Activated naive CD8-positive, alpha-beta T cell (primary cell): ENCODE data around the gene MCC.
"Not testable (repeated sequence)": the region's sequence is repeated elsewhere in the genome, so short reads cannot be mapped to it uniquely, and the experiment has no call there.

Experiments used
- H3K27ac Mint-ChIP-seq: one replicate; pipeline ENCODE4 v1.8.0; 2021; ENCODE audit warnings: mixed read lengths
- H3K27me3 Mint-ChIP-seq: one replicate; pipeline ENCODE4 v1.8.0; 2021; ENCODE audit warnings: mixed read lengths
- H3K36me3 Mint-ChIP-seq: one replicate; pipeline ENCODE4 v1.8.0; 2021; ENCODE audit warnings: mixed read lengths
- H3K4me1 Mint-ChIP-seq: one replicate; pipeline ENCODE4 v1.8.0; 2021; ENCODE audit warnings: low read depth, mixed read lengths
- H3K4me3 Mint-ChIP-seq: one replicate; pipeline ENCODE4 v1.8.0; 2021; ENCODE audit warnings: mild to moderate bottlenecking, mixed read lengths
- H3K9me3 Mint-ChIP-seq: one replicate; pipeline ENCODE4 v1.8.0; 2021; ENCODE audit warnings: low read depth, mixed read lengths

The MCC gene

DNA sequence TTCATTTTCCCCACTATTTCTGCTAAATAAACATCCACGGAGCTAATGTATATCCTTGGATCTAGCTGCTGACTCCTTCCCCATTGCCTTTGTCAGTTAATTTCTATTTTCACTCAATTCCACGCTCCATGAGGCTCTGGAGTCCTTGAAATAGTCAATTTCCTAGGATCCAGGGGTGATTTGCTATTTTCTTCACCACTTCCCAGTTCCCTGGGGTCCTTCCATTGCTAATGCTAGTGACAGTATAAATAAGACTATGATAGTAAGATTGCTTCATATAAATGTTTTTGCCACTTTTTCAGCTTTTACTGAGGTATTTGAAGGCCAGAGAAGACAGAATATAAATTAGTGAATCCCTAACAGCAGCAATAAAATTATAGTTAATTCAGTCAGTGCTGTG lies 66.6 kb downstream of the MCC start:
- Mint-ChIP-seq H3K36me3 (no peaks in the 10 kb centered on the region), H3K4me1 (no peaks in the 10 kb centered on the region), H3K27ac (no peak overlapping the region), H3K27me3 (peaks cover 2% of the 10 kb centered on the region), H3K4me3 (no peak overlapping the region), H3K9me3 (no peaks in the 10 kb centered on the region)

DNA sequence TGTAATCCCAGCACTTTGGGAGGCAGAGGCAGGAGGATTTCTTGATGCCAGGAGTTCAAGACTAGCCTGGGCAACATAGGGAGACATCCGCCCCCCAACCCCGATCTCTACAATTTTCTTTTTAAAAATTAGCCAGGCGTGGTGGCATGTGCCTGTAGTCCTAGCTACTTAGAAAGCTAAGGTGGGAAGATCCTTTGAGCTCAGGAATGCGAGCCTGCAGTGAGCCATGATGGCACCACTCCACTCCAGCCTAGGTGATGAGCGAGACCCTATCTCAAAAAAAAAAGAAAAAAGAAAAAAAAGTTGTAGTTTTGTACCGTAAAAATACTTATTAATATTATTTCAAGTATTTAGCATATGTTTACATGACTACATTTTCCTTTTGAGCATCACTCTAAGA lies 82.7 kb downstream of the MCC start:
- no peaks in the 10 kb centered on the region for H3K36me3 Mint-ChIP-seq
- peaks cover 2% of the 10 kb centered on the region for H3K27me3 Mint-ChIP-seq
- no peaks in the 10 kb centered on the region for H3K4me1 Mint-ChIP-seq
- no peaks in the 10 kb centered on the region for H3K9me3 Mint-ChIP-seq
- H3K4me3 Mint-ChIP-seq: no peak overlapping the region
- no peak overlapping the region for H3K27ac Mint-ChIP-seq

DNA sequence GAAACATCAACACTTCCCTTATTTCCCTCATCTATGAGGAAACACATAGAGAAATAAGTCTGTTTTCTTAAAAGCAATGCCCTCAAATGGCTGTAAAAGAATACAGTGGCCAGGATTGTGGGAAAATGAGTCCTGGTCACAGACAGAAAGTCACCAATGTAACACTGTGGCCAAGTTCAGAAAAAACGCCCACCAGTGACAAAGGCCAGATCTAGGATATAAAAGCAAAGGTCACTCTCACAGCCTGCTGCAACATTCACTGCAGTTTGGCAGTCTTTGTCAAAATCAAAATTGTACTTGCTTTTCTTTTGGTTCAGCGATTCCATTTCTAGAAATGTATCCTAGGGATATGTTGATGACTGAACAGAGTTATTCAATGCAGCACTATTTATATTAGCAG lies 84.0 kb downstream of the MCC start:
- H3K36me3 Mint-ChIP-seq: no peaks in the 10 kb centered on the region
- H3K27me3 Mint-ChIP-seq: peaks cover 2% of the 10 kb centered on the region
- no peak overlapping the region for H3K4me3 Mint-ChIP-seq
- no peak overlapping the region for H3K27ac Mint-ChIP-seq
- H3K9me3 Mint-ChIP-seq: no peaks in the 10 kb centered on the region
- H3K4me1 Mint-ChIP-seq: no peaks in the 10 kb centered on the region

DNA sequence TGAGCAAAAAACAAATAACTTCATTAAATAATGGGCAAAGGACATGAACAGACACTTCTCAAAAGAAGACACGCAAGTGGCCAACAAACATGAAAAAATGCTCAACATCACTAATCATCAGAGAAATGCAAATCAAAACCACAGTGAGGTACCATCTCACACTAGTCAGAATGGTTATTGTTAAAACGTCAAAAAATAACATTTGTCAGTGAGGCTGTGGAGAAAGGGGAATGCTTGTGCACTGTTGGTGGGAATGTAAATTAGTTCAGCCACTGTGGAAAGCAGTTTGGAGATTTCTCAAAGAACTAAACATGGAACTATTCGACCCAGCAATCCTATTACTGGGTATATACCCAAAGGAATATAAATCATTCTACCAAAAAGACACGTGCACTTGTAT lies 90.3 kb downstream of the MCC start:
- H3K4me3 Mint-ChIP-seq, H3K27me3 Mint-ChIP-seq, H3K9me3 Mint-ChIP-seq, H3K4me1 Mint-ChIP-seq, H3K36me3 Mint-ChIP-seq, H3K27ac Mint-ChIP-seq: not testable (repeated sequence)

DNA sequence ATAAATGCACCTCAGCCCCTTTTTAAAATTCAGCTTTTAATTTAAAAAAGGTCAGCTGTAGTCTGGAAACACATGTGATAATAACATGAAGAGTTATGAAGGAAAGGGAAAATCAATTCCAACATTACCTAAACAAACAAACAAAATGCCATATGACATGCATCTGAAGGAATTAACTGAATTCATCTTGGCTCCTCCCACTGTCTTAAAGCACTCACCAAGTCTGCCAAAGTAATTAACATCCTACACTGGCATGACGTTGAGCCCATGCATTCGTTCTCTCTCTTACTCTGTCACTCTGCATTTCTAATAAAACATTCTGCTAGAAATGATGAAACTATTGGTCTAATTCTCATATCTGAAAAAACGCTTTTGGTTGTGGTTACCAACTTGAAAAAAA lies 91.2 kb downstream of the MCC start:
- Mint-ChIP-seq H3K4me1 (no peaks in the 10 kb centered on the region), H3K9me3 (no peaks in the 10 kb centered on the region), H3K27me3 (peaks cover 1% of the 10 kb centered on the region), H3K4me3 (no peak overlapping the region), H3K27ac (no peak overlapping the region), H3K36me3 (no peaks in the 10 kb centered on the region)

DNA sequence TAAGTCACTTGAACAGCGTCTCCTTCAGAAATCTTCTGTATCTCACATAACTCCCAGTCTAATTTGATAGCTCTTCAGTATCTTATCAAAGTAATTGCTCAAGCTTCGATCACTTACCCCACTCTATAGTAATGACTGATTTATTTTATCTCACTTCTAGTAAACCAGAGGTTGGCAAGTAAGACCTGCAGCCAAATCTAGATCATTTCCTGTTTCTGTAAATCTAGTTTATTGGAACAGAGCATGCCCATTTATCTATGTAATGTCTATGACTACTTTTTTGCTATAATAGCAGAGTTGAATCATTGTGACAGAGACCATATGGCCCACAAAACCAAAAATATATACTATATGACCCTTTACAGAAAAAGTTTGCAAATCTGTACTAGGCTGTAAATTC lies 93.6 kb downstream of the MCC start:
- Mint-ChIP-seq H3K27me3 (peaks cover 5% of the 10 kb centered on the region), H3K9me3 (no peaks in the 10 kb centered on the region), H3K4me3 (no peak overlapping the region), H3K27ac (no peak overlapping the region), H3K4me1 (no peaks in the 10 kb centered on the region), H3K36me3 (no peaks in the 10 kb centered on the region)

DNA sequence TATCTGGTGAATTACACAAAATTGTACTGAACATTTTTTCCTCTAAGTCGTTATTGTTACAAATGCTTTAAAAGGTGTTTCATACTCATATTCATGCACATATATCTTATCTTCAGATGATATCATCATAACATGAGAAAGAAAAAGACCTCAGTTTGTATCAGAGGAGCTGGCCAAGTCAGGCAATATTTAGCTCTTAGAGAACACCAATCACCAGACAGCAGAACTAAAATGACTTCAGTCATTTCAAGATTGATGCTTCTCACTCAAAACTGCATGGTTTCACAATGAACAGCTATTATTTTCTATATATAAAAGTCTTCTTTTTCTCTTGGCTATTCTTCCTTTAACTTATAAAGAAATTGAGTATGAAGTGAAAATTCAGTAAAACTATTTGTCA lies 98.0 kb downstream of the MCC start:
- Mint-ChIP-seq H3K27me3 (peaks cover 17% of the 10 kb centered on the region), H3K9me3 (no peaks in the 10 kb centered on the region), H3K4me3 (no peak overlapping the region), H3K27ac (no peak overlapping the region), H3K36me3 (peaks cover 2% of the 10 kb centered on the region), H3K4me1 (no peaks in the 10 kb centered on the region)

DNA sequence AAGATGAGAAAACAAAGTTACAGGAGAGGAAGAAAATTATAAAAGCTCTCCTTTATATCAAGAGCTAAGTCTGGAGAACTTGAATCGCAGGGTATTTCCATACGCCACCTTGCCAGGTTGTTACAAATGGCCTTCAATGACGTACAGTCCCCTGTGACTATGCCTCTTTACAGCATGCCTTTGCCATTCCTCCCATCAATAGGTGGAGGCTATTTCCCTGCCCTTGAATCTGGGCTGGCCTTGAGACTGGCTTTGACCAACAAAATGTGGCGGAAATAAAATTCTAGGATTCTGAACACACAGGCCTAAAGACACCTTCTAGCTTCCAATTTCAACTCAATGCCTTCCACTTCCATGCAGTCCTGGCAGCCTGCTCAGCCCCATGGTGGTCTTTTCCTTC lies 99.1 kb downstream of the MCC start:
- H3K36me3 Mint-ChIP-seq: peaks cover 2% of the 10 kb centered on the region

DNA sequence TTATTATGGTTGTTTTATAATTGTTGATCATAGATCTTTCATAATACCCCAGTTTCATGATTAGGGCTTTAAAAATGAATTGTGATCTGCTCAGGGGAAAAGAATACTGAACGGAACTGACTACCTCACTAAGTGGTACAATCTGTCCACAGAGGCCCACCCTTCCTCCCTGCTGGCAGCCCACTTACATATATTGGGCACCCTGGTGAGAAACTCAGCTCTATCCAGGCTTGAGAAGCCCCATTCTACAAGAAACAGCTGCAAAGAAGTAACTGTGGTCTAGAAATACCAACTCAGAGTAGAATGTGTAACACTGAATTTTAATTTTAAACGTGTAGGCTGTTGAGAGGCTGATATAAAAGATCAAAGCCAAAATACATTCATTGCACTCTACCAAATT lies 100.4 kb downstream of the MCC start:
- H3K9me3 Mint-ChIP-seq: no peaks in the 10 kb centered on the region
- no peak overlapping the region for H3K27ac Mint-ChIP-seq
- H3K4me1 Mint-ChIP-seq: no peaks in the 10 kb centered on the region
- no peak overlapping the region for H3K4me3 Mint-ChIP-seq
- peaks cover 2% of the 10 kb centered on the region for H3K36me3 Mint-ChIP-seq
- peaks cover 22% of the 10 kb centered on the region for H3K27me3 Mint-ChIP-seq

More for the DNA sequence above, 99.1 kb downstream of the MCC start:
- Mint-ChIP-seq H3K27me3 (peaks cover 17% of the 10 kb centered on the region), H3K4me3 (no peak overlapping the region), H3K4me1 (no peaks in the 10 kb centered on the region), H3K9me3 (no peaks in the 10 kb centered on the region), H3K27ac (no peak overlapping the region)

DNA sequence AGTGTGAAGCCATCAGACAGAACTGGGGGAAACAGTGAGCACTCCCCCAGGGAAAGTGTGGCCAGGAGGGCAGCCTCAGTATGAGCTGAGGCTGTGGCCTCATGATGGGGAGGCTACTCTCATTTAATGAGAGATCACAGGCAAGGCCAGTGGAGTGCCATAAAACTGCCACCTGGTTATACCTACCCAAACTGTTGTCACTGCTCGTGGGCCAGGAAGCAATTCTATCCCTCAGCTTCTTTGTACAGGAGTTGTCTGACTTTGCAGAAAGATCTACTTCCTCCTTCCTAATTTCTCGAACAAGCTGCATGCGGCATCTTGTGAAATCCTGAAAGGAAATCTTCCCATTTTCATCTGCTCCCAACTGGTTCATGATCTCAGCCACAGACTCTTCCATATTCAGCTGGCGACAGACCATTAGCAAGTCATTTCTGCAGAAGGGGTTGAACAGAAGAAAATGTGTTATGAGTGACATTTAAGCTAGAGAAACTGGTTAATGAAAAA lies 103.4 kb downstream of the MCC start:
- Mint-ChIP-seq H3K9me3 (no peaks in the 10 kb centered on the region), H3K27me3 (peaks cover 29% of the 10 kb centered on the region), H3K27ac (no peak overlapping the region), H3K36me3 (peaks cover 2% of the 10 kb centered on the region), H3K4me3 (no peak overlapping the region), H3K4me1 (peaks cover 13% of the 10 kb centered on the region)

DNA sequence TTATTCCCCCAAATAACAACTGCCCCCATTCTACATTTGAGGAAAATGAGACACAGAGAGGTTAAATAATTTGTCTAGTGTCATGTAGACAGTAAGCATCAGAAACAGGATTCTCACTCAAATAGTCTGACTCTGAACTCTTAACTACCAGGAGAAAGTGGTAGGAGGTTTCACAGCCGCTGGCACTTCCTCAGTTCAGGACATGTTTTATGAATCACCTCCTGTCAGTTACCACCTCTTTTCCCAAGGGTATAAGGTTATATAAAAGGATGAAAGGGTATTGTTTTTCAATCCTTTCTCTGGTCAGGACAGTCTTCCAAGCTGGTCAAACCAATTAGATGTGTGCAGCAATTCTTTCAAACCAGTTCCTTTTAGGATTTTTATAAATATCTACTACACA lies 105.5 kb downstream of the MCC start:
- Mint-ChIP-seq H3K27me3 (peaks cover 24% of the 10 kb centered on the region), H3K27ac (no peak overlapping the region), H3K9me3 (no peaks in the 10 kb centered on the region), H3K4me1 (peaks cover 30% of the 10 kb centered on the region), H3K4me3 (no peak overlapping the region), H3K36me3 (no peaks in the 10 kb centered on the region)

DNA sequence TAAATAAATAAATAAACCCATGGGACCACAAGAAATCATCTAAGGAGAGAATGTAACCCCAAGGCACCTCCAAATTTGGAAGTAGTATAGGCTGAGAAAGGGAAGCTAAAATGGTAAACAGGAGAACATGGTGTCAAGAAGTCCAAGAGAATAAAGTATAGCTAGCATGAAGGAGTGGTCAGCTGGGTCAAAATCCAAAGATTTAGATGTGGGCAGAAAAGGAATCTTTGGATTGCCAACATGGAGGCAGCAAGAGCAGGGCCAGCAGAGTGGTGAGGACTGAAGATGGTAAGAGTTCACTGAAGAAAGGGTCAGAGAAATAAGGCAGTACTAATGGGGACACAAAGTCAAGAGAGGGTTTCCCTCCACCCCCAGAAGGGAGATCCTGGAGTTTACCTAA lies 106.5 kb downstream of the MCC start:
- Mint-ChIP-seq H3K36me3 (no peaks in the 10 kb centered on the region), H3K27ac (no peak overlapping the region), H3K4me1 (peaks cover 36% of the 10 kb centered on the region), H3K4me3 (no peak overlapping the region), H3K9me3 (no peaks in the 10 kb centered on the region), H3K27me3 (peaks cover 24% of the 10 kb centered on the region)

DNA sequence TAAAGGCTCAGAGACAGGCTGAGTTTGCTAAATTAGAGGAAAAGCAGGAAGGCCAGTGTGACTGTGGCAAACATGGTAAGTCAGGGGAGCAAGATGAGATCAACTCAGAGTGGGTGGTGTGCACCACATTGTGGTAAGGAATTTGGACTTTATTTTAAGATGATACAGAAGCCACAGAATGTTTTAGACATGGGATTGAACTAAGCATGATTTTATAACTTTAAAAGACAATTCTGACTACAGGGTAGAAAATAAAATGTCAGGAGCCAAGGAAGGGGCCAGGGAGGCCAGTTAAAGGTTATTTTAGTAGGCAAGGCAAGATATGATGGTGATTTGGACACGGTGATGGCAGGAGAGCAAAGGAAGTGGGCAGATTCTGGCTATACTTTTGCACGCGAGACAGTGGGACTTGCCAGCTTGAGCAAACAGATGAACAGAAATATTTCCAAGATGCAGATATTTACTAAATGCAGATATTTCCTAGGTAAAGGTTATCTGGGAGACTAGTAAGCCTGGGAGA lies 107.4 kb downstream of the MCC start:
- no peak overlapping the region for H3K4me3 Mint-ChIP-seq
- H3K4me1 Mint-ChIP-seq: peaks cover 43% of the 10 kb centered on the region
- H3K27ac Mint-ChIP-seq: no peak overlapping the region
- peaks cover 20% of the 10 kb centered on the region for H3K27me3 Mint-ChIP-seq
- H3K9me3 Mint-ChIP-seq: no peaks in the 10 kb centered on the region
- H3K36me3 Mint-ChIP-seq: no peaks in the 10 kb centered on the region

DNA sequence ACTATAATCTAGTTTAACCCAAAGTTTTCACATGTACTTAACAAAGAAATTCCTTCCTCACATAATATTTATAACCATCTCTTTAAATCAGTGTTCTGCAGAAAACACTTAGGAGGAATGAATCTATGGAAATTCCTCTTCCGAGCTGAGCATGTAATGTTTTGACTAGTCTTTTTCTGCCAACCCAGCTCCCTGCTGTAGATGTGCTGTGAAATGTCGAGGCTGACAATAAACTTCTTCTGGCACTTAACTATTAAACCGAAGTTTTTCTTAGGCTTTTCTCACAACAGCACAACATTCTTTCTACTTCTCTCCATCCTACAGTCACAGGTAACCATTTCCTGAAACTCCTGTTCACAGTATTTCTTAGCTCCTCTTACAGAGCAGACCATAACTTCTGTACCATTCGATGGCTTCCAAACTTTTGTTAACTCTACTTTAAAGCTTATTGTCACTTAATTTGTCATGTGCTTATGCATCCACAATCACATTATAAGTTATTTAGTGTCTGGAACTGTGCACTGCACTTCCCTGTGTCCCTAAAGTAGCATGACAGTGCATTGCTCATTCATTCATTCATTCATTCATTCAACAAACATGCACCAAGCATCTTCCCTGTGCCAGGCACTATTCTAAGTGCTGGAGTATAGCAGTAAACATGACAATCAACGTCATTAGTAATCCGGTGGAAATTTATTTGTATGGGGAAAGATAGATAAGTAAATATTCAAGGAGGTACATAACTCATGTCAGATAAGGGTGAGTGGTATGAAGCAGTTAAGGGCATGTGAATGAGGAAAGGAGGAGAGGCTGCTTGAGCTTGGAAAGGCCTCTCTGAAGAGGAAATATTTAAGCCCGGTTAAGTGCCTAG lies 108.1 kb downstream of the MCC start:
- no peaks in the 10 kb centered on the region for H3K9me3 Mint-ChIP-seq
- H3K4me1 Mint-ChIP-seq: peaks cover 46% of the 10 kb centered on the region
- no peak overlapping the region for H3K4me3 Mint-ChIP-seq
- H3K27ac Mint-ChIP-seq: no peak overlapping the region
- peaks cover 16% of the 10 kb centered on the region for H3K27me3 Mint-ChIP-seq
- no peaks in the 10 kb centered on the region for H3K36me3 Mint-ChIP-seq

DNA sequence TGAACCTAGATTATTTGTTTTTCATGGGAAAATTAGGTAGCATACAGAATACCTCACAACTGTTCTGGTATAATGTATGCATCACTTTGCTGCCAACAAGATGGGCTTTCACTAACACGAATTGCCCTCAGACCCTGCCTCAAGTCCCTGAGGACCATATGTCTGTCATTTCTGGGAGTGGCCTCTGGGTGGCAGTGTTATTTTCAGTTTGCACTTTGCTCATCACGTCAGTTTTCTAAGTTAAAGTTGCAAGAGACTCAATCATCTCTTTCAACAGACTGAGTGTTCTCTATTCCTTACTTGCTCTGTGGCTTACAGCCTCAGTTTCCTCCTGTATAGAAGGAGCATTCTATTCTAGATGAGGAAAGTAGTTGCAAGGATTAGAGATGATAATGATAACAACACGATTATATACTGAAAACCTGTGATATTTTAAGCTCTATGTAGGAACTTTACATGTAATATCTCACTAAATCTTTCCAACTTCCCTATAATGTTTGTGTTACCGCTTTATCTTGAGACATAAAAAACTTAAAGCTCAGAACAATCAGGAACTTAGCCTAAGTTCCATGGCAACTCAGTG lies 109.2 kb downstream of the MCC start:
- Mint-ChIP-seq H3K36me3 (no peaks in the 10 kb centered on the region), H3K27ac (peak overlapping the region; percentile 13), H3K4me3 (peak overlapping the region; percentile 52), H3K9me3 (no peaks in the 10 kb centered on the region), H3K27me3 (peaks cover 16% of the 10 kb centered on the region), H3K4me1 (peaks cover 47% of the 10 kb centered on the region)
